AG09319 (cell line): Measurements from ENCODE around the gene PRR7.

Source experiments
- DNase-seq: peaks from one replicate; pipeline ENCODE4 v3.0.0-alpha.2; 2010; ENCODE audit warnings: low read depth; ENCODE audit errors: extremely low read depth
- TF ChIP-seq, protein P1 (sequence below): IDR thresholded peaks from 2 replicates; pipeline ENCODE4 v1.5.1; 2011; ENCODE audit warnings: low read depth, mild to moderate bottlenecking, inconsistent platforms, low read length, moderate library complexity

The PRR7 gene

DNA sequence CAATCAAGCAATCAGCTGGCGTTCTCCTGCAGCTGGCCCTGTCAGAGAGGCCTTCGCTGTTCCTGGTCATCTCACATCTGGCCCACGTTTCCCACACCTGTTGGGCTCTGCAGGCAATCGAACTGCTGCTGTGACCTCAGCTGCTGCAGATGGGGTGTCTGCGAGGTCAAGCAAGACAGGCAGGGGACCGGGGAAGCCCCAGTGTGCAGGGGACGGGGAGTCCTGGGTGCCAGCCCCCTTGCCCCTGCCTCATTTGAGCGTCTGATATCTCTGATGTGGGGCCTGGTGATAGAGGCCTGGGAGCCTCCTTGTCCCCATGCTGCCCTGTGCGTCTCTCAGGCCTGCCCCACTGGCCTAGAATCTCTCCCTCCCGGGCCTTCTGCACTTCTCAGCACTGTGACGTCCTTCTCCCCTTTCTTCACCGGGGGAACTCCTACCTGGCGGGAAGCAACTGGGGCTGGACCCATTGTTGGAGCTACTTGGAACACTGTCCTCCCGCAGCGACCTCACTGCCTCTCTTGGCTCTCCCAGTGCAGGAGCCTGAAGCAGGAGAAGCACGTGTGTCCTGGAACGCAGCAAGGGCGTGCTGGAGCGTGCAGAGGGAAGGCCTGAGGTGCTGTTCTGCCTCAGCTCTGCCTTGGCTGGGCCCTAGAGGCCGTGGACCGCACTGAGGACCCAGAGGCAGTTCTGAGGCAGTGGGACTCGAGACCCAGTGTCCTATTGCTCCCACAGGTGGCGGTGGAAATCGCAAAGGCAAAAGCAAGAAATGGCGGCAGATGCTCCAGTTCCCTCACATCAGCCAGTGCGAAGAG is 16.3 kb upstream of the PRR7 start:
- DNase-seq = no peak
- TF ChIP-seq, protein P1, sequence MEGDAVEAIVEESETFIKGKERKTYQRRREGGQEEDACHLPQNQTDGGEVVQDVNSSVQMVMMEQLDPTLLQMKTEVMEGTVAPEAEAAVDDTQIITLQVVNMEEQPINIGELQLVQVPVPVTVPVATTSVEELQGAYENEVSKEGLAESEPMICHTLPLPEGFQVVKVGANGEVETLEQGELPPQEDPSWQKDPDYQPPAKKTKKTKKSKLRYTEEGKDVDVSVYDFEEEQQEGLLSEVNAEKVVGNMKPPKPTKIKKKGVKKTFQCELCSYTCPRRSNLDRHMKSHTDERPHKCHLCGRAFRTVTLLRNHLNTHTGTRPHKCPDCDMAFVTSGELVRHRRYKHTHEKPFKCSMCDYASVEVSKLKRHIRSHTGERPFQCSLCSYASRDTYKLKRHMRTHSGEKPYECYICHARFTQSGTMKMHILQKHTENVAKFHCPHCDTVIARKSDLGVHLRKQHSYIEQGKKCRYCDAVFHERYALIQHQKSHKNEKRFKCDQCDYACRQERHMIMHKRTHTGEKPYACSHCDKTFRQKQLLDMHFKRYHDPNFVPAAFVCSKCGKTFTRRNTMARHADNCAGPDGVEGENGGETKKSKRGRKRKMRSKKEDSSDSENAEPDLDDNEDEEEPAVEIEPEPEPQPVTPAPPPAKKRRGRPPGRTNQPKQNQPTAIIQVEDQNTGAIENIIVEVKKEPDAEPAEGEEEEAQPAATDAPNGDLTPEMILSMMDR = no peak

DNA sequence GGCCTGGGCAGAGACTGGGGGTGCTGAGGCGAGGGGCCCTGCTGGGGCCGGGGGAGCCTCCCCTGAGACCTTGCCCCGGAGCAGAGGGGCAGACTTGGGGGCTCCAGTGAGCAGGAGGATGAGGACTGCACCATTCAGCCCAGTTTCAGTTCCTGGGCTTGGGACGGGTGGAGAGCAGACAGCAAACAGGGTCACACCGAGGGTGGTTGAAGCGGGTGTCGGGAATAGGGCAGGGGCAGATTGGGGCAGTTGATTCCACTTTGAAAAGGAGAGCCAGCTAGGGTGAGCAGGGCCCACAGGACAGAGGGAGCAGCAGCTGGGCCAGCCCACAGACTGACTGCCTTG is 15.7 kb upstream of the PRR7 start:
- TF ChIP-seq, protein P1 = no peak
- no peak for DNase-seq

GRCh38 chr5:177431317-177432142 is 15.1 kb upstream of the PRR7 start:
- TF ChIP-seq, protein P1 = no peak
- DNase-seq = no peak

GRCh38 chr5:177432143-177432838 is 14.3 kb upstream of the PRR7 start:
- TF ChIP-seq, protein P1 = no peak
- no peak for DNase-seq

DNA sequence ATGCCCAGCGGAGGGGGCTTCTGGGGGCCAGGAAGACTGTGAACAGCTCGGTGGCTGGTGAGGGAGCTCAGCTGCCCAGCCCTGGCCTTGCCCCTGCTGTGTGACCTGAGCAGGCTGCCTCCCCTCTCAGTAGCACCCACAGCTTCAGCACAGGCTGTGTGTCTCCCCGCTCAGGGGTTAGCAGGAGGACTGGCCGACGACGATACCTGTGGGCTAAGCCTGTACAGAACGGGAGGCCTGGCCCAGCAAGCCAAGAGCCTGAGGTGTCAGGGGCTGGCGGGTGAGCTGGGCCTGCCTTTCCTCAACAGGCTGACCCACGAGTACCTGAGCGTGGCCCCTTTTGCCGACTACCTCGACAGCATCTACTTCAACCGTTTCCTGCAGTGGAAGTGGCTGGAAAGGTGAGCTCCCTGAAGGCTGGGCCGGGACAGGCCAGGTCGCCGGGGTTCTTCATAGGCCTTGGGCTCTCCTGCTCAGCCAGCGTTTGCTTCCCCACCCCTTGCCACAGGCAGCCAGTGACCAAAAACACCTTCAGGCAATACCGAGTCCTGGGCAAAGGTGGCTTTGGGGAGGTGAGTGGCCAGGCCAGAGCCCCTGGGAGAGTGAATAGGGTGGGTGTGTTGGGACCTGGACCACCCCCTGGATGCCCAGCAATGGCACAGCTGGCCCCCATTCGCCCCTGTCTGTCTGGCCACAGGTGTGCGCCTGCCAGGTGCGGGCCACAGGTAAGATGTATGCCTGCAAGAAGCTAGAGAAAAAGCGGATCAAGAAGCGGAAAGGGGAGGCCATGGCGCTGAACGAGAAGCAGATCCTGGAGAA is 13.6 kb upstream of the PRR7 start:
- TF ChIP-seq, protein P1 = no peak
- DNase-seq = no peak

DNA sequence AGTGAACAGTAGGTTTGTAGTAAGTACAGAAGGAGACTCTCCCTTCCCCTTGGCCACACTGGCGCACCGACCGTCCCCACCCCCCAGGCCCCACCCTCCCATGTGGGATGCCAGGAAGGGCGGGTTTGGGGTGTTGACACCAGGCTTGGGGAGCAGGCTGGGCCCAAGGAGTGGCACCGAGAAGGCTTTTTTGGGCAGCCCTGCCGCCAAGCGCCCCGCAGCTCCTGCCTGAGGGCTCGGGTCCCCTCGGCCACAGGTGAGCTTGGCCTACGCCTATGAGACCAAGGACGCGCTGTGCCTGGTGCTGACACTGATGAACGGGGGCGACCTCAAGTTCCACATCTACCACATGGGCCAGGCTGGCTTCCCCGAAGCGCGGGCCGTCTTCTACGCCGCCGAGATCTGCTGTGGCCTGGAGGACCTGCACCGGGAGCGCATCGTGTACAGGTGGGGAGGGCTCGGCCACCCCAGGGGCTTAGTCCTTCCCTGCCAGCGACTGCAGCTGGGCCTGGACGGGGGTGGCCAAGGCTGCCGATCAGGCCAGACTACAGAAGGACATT is 12.9 kb upstream of the PRR7 start:
- no peak for DNase-seq
- TF ChIP-seq, protein P1 = no peak
